Heart left ventricle (tissue), 16 donors: ENCODE measurements around the gene RAB7B. TPM values are rescaled to one million over a fixed set of nuclear protein-coding genes. Genes with fewer than 3 reads are reported as not detected.

ENCODE experiments used
- ATAC-seq, 4 donors: fragments of 200-7000 bp; cut with Tn5 transposase; one replicate each; pipeline ENCODE4 v1.9.1; 2020 to 2022; ENCODE audit warnings: moderate library complexity in 4 of 4, mild to moderate bottlenecking in 3 of 4, moderate number of reproducible peaks in 1 of 4
- DNase-seq, 5 donors: peaks; one replicate each; pipeline ENCODE4 v3.0.0-alpha.2; 2020
- H3K27ac ChIP-seq, 12 donors: fragments of 200-600 bp; sonication (generic) in 4 of 12; one replicate each; pipeline versions ENCODE4 v1.5.0 to v1.8.0; 2016 to 2022; ENCODE audit warnings: mild to moderate bottlenecking in 2 of 12
- H3K27me3 ChIP-seq, 9 donors: fragments of 200-600 bp; sonication (generic) in 2 of 9; one replicate each; pipeline versions ENCODE4 v1.5.1 to v1.8.0; 2016 to 2022; ENCODE audit warnings: mild to moderate bottlenecking in 3 of 9
- H3K36me3 ChIP-seq, 9 donors: fragments of 200-600 bp; sonication (generic) in 2 of 9; one replicate each; pipeline versions ENCODE4 v1.5.0 to v1.8.0; 2018 to 2022; ENCODE audit warnings: mild to moderate bottlenecking in 2 of 9
- H3K4me1 ChIP-seq, 12 donors: fragments of 200-600 bp; sonication (generic) in 4 of 12; one replicate each; pipeline versions ENCODE4 v1.5.0 to v1.8.0; 2016 to 2022; ENCODE audit warnings: mild to moderate bottlenecking in 3 of 12
- H3K4me3 ChIP-seq, 12 donors: fragments of 200-600 bp; sonication (generic) in 4 of 12; one replicate each; pipeline versions ENCODE4 v1.5.0 to v1.8.0; 2017 to 2022; ENCODE audit warnings: mild to moderate bottlenecking in 9 of 12, moderate library complexity in 4 of 12
- H3K9me3 ChIP-seq, 12 donors: fragments of 200-600 bp; sonication (generic) in 4 of 12; one replicate each; pipeline versions ENCODE4 v1.5.0 to v1.8.0; 2016 to 2022; ENCODE audit warnings: mild to moderate bottlenecking in 1 of 12
- CTCF ChIP-seq, 12 donors: fragments of 200-600 bp; sonication (generic) in 4 of 12; IDR thresholded peaks; one replicate each; pipeline versions ENCODE4 v1.5.0 to v1.8.0; 2018 to 2022; ENCODE audit warnings: antibody characterized with exemption in 12 of 12, mild to moderate bottlenecking in 5 of 12
- POLR2A ChIP-seq, 2 donors: fragments of 450-650 bp; IDR thresholded peaks; one replicate each; pipeline ENCODE4 v1.6.1; 2017; ENCODE audit warnings: antibody characterized with exemption in 2 of 2, mild to moderate bottlenecking in 2 of 2, moderate library complexity in 2 of 2
- WGBS, 4 donors: extraction: QIAGEN DNeasy Blood & Tissue Kit in 2 of 4; methylation state at CpG; one replicate each; pipeline versions ENCODE4 v1.1.5 to v1.1.7; 2013 to 2018; 5-methylcytosine and 5-hydroxymethylcytosine counted together
- intact Hi-C, 10 donors: fragments of 100-400 bp; cut with DNase I; formaldehyde crosslinking; loops; one replicate each; pipeline versions ENCODE4 v1.11.1 to v1.14.2; 2022
- polyA plus RNA-seq, 2 donors: library from polyadenylated mRNA; stranded (reverse); fragments of 200-250 nt; gene quantifications; one replicate each; pipeline ENCODE4 v1.2.3, GENCODE V29; 2013
- total RNA-seq, 9 donors: library from RNA; depleted of rRNA in 2 of 9; stranded (reverse); fragments of >200 nt in 2 of 9; fragmentation: NEBNext Ultra II Directional in 3 of 9; extraction: Animal tissue kit (Norgen Biotek cat#: 25700) in 3 of 9; gene quantifications; one replicate each; pipeline versions ENCODE4 v1.1.0 to v1.2.4, GENCODE V29; 2016 to 2023
- donor health status: ischemic (EF 13 %, LVEDD 7.1; RV severe dilation, severe dysfunction).
- donor health status: healthy with polysubstance abuse.
- donor health status: DM: no; HTN: yes; CAD: no.
- donor health status: DM: no; HTN: no; CAD: no.
- donor health status: ischemic (EF 25% LVEDD 6.9; RV normal size, moderate dysfunction).
- donor health status: ischemic (EF 25% LVEDD 5.7; RV mildly dilated, moderate dysfunction).
- donor health status: healthy.
- donor health status: DM: yes; HTN: yes; CAD: no.
- donor health status: ischemic (EF 35%, LVEDD 5.7; RV mildly dilated, moderate dysfunction).
- donor health status: nonischemic (EF 11% LVEDD 7.7; RV severe dilation, severe dysfunction).
- donor health status: DM: yes; HTN: yes; CAD: no.
- donor health status: PGD.
- donor health status: ischemic (EF 29% LVEDD 5.4; RV normal size, mild dysfunction).
- donor health status: nonischemic (EF 23%, LVEDD 6.1; RV moderate dilation, normal function).

RAB7B gene
- total and polyA plus RNA-seq, 11 donors: 0.31 to 11.1 (median 1.1) TPM

GRCh38 chr1:206036663-206037455, 33.7 kb upstream of the RAB7B start:
- Histone ChIP-seq H3K9me3 (no peaks in the 10 kb centered on the region), H3K4me1 (peaks cover 0 to 20% (median 0%) of the 10 kb centered on the region in 12 donors), H3K27me3 (peaks cover 0 to 16% (median 2%) of the 10 kb centered on the region in 9 donors), H3K4me3 (no peak overlapping the region), H3K27ac (no peak overlapping the region), H3K36me3 (no peaks in the 10 kb centered on the region)
- ATAC-seq (no peak), DNase-seq (no peak)
- TF ChIP-seq POLR2A (IDR thresholded peaks at IDR 0.05) (no peak), CTCF (IDR thresholded peaks at IDR 0.05) (no peak)
- 12 to 22% (median 13%) methylated on average over 2 of the region's 2 CpGs for WGBS, 4 donors
- intact Hi-C loops: loop anchor here in 1 of 10 donors (10.0 kb wide), 1 partner anchor 68 kb away; no protein-coding TSS in a partner anchor

GRCh38 chr1:206035027-206035426, 31.8 kb upstream of the RAB7B start:
- no peak for DNase-seq
- Histone ChIP-seq H3K27ac (no peak overlapping the region), H3K36me3 (no peaks in the 10 kb centered on the region), H3K9me3 (no peaks in the 10 kb centered on the region), H3K4me1 (peaks cover 0 to 27% (median 0%) of the 10 kb centered on the region in 12 donors), H3K27me3 (peaks cover 0 to 16% (median 2%) of the 10 kb centered on the region in 9 donors), H3K4me3 (no peak overlapping the region)
- intact Hi-C loops: loop anchor here in 1 of 10 donors (10.0 kb wide), 1 partner anchor 70 kb away; no protein-coding TSS in a partner anchor
- 68 to 81% (median 75%) methylated on average over 5 of the region's 5 CpGs for WGBS, 4 donors
- no peak for ATAC-seq
- TF ChIP-seq CTCF (IDR thresholded peaks at IDR 0.05): no peak
- TF ChIP-seq POLR2A (IDR thresholded peaks at IDR 0.05): no peak

GRCh38 chr1:206032380-206033140, 29.4 kb upstream of the RAB7B start:
- Histone ChIP-seq H3K4me3 (no peak overlapping the region), H3K4me1 (peaks cover 0 to 16% (median 0%) of the 10 kb centered on the region in 12 donors), H3K27ac (no peak overlapping the region), H3K36me3 (no peaks in the 10 kb centered on the region), H3K27me3 (peaks cover 0 to 13% (median 0%) of the 10 kb centered on the region in 9 donors), H3K9me3 (no peaks in the 10 kb centered on the region)
- TF ChIP-seq CTCF (IDR thresholded peaks at IDR 0.05) (no peak), POLR2A (IDR thresholded peaks at IDR 0.05) (no peak)
- intact Hi-C loops: loop anchor here in 3 of 10 donors (2.0 to 10.0 kb wide), 4 partner anchors 45 to 75 kb away; no protein-coding TSS in a partner anchor
- 77 to 86% (median 79%) methylated on average over 5 of the region's 5 CpGs for WGBS, 4 donors
- no peak for DNase-seq
- ATAC-seq: no peak

GRCh38 chr1:206030714-206031113, 27.5 kb upstream of the RAB7B start:
- no peak overlapping the region for H3K27ac ChIP-seq
- intact Hi-C loops: loop anchor here (1.0 to 10.0 kb wide), 6 partner anchors 43 to 77 kb away; no protein-coding TSS in a partner anchor
- H3K36me3 ChIP-seq: no peaks in the 10 kb centered on the region
- TF ChIP-seq POLR2A (IDR thresholded peaks at IDR 0.05) (no peak), CTCF (IDR thresholded peaks at IDR 0.05) (peak; percentile 34 to 86 (median 70))
- H3K9me3 ChIP-seq: no peaks in the 10 kb centered on the region
- H3K4me3 ChIP-seq: no peak overlapping the region
- ATAC-seq: peak in 3 of 4 donors; percentile 78 to 83 (median 80)
- 3 to 11% (median 5%) methylated on average over 4 of the region's 4 CpGs for WGBS, 4 donors
- peaks cover 0 to 5% (median 0%) of the 10 kb centered on the region in 9 donors for H3K27me3 ChIP-seq
- H3K4me1 ChIP-seq: peaks cover 0 to 13% (median 0%) of the 10 kb centered on the region in 12 donors
- peak in 4 of 5 donors; percentile 39 to 62 (median 54) for DNase-seq
